Measurements from ENCODE around the gene XKRX. TPM values are rescaled to one million over a fixed set of nuclear protein-coding genes. Genes with fewer than 3 reads are reported as not detected.

The XKRX gene
- total and polyA plus RNA-seq, 2 of the 8 experiments (the other 6 are each of a cell fraction or from before 2014, with no cell fraction given) = 0.70 to 1.3 TPM

- H2BK120ac ChIP-seq (replicated peaks; ENCODE audit: low read depth, low read length) = no peak overlapping the region
- no peak overlapping the region for H4K91ac ChIP-seq (replicated peaks; ENCODE audit: insufficient read length, low read length)
- H3K79me2 ChIP-seq (ENCODE audit: control insufficient read depth in 1 of 2, insufficient read depth in 2 of 2, low read length in 2 of 2) = no peaks in the 10 kb centered on the region
- H2BK12ac ChIP-seq (ENCODE audit: low read depth, low read length) = no peak overlapping the region
- no peaks in the 10 kb centered on the region for H3K27me3 ChIP-seq (replicated peaks in 1 of 4; ENCODE audit: control insufficient read depth in 3 of 4, extremely low read depth in 1 of 4, insufficient read depth in 3 of 4, low read length in 3 of 4)
- H3K56ac ChIP-seq (replicated peaks; ENCODE audit: insufficient read length, low read depth, low read length) = no peak overlapping the region
- FAIRE-seq (no peak), DNase-seq (ENCODE audit: low read depth in 1 of 2, low spot score in 2 of 2) (no peak)
- no peak overlapping the region for H3K14ac ChIP-seq (ENCODE audit: insufficient read length)
- no peaks in the 10 kb centered on the region for H3K36me3 ChIP-seq (ENCODE audit: control insufficient read depth in 2 of 4, insufficient read depth in 4 of 4, low read length in 3 of 4)
- no peaks in the 10 kb centered on the region for H3K23me2 ChIP-seq (ENCODE audit: low read depth, low read length)
- H2BK20ac ChIP-seq (ENCODE audit: low read length) = no peak overlapping the region
- no peaks in the 10 kb centered on the region for H3K4me1 ChIP-seq (replicated peaks in 1 of 4; ENCODE audit: control insufficient read depth in 3 of 4, insufficient read depth in 4 of 4, low read length in 3 of 4)
- no peak overlapping the region; the same call in 1 of the 2 replicates for H2AFZ ChIP-seq (ENCODE audit: low read length)
- H3K9ac ChIP-seq (replicated peaks in 1 of 4; ENCODE audit: extremely low read depth in 1 of 4, low read depth in 3 of 4, low read length in 3 of 4) = no peak overlapping the region
- no peak overlapping the region for H3K27ac ChIP-seq (ENCODE audit: low read depth, low read length)
- H2AK5ac ChIP-seq (ENCODE audit: low read depth, low read length) = no peak overlapping the region
- ChIA-PET CTCF (ENCODE audit: partially characterized antibody) (no interaction called here), POLR2A (ENCODE audit: partially characterized antibody) (no interaction called here)
- H4K20me1 ChIP-seq (replicated peaks in 1 of 2; ENCODE audit: control insufficient read depth in 1 of 2, insufficient read depth in 2 of 2, low read length in 2 of 2) = no peaks in the 10 kb centered on the region
- no peak overlapping the region for H3K18ac ChIP-seq (ENCODE audit: extremely low read depth, low read length)
- no peak overlapping the region for H3K4me2 ChIP-seq (ENCODE audit: insufficient read depth in 1 of 2, low read depth in 2 of 2, low read length in 2 of 2)
- no peak overlapping the region for H3K4ac ChIP-seq (replicated peaks; ENCODE audit: insufficient read length, low read depth, low read length)
- no peak overlapping the region for H4K5ac ChIP-seq (ENCODE audit: insufficient read length, low read depth, low read length)
- H3K9me3 ChIP-seq (ENCODE audit: insufficient read depth in 2 of 2, low read depth in 1 of 2, low read length in 1 of 2) = no peaks in the 10 kb centered on the region
- H3K4me3 ChIP-seq (ENCODE audit: extremely low read depth in 1 of 4, insufficient read depth in 2 of 4, low read depth in 3 of 4, low read length in 4 of 4) = no peak overlapping the region
- no peak overlapping the region for H3K23ac ChIP-seq (ENCODE audit: insufficient read length)
- H2BK15ac ChIP-seq (ENCODE audit: low read length) = no peak overlapping the region
- 66 to 100% methylated on average over 2 to 5 of the region's 5 CpGs for WGBS, 2 experiments (ENCODE audit: extremely low coverage in 1 of 2, insufficient coverage in 1 of 2, insufficient read length in 1 of 2, insufficient replicate concordance in 2 of 2, low coverage in 1 of 2, low lambda C conversion rate in 2 of 2, missing lambda C conversion rate in 1 of 2)
- H3K79me1 ChIP-seq (ENCODE audit: low read depth, low read length) = no peaks in the 10 kb centered on the region
- H2BK5ac ChIP-seq (ENCODE audit: low read depth, low read length) = no peak overlapping the region
- no peak overlapping the region for H4K8ac ChIP-seq (ENCODE audit: extremely low read depth, insufficient read depth, low read length)
- TF ChIP-seq SP2 (IDR thresholded peaks at IDR 0.05; ENCODE audit: low read length) (no peak), PHF8 (conservative IDR thresholded peaks at IDR 0.05; ENCODE audit: low read depth, low read length) (no peak), SIX5 (IDR thresholded peaks at IDR 0.05; ENCODE audit: low read depth, low read length) (no peak), KDM4A (IDR thresholded peaks at IDR 0.05; ENCODE audit: low read depth, low read length, severe bottlenecking) (no peak), HDAC6 (IDR thresholded peaks at IDR 0.05; ENCODE audit: low read depth, low read length) (no peak), EP300 (IDR thresholded peaks at IDR 0.05; ENCODE audit: borderline replicate concordance in 1 of 2, low read depth in 2 of 2, low read length in 2 of 2) (no peak), KDM5A (IDR thresholded peaks at IDR 0.05; ENCODE audit: low read length) (no peak), CREB1 (IDR thresholded peaks at IDR 0.05) (no peak), TCF12 (IDR thresholded peaks at IDR 0.05; ENCODE audit: low read depth, low read length) (no peak), ATF3 (IDR thresholded peaks at IDR 0.05; ENCODE audit: insufficient read depth, low read depth, low read length) (no peak), JUN (IDR thresholded peaks at IDR 0.05; ENCODE audit: low read depth, low read length) (no peak), SIRT6 (IDR thresholded peaks at IDR 0.05; ENCODE audit: low read length) (no peak), TAF7 (optimal IDR thresholded peaks at IDR 0.05; ENCODE audit: borderline replicate concordance, low read depth, low read length) (no peak), CBX5 (IDR thresholded peaks at IDR 0.05; ENCODE audit: low read depth, low read length) (no peak), POLR2AphosphoS5 (IDR thresholded peaks at IDR 0.05; ENCODE audit: low read depth, low read length) (no peak)
These were observed 58.2 kb downstream of the XKRX start for GRCh38 chrX:100870527-100870926.
